SK-N-MC (cell line): ENCODE measurements around the gene KRTAP4-9.
"Not testable (repeated sequence)": the region's sequence is repeated elsewhere in the genome, so short reads cannot be mapped to it uniquely, and the experiment has no call there.

Experiments used
- EZH2 ChIP-seq: fragments of 200-600 bp; sonication (generic); IDR thresholded peaks from one replicate; pipeline ENCODE4 v1.6.1; 2017; ENCODE audit warnings: antibody characterized with exemption
- POLR2AphosphoS5 ChIP-seq: IDR thresholded peaks from 2 replicates; pipeline ENCODE4 v1.6.1; 2012; ENCODE audit warnings: mild to moderate bottlenecking, low read depth, low read length, borderline replicate concordance

DNA sequence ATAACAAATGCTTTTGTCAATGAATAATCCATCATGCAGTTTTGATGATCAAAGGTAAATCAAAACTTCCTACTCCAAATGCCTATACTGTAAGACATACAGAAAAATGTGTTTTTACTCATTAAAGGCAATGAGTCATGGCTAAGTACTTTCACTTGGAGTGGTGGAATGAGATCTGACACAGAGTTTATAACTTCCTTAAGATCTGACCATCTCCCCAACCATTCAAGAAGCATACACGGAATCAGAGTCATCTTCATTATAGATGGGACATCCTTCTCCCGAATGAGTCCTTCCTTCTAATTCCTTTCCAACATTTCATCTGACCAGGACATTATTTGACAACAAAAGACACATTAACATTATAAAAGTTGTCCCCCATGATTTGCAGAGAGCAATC, 21.8 kb upstream of the KRTAP4-9 start:
- TF ChIP-seq POLR2AphosphoS5, EZH2: not testable (repeated sequence)
